Esophagus mucosa (tissue), 1 donor: ENCODE results near the gene IQCE. TPM values are rescaled to one million over a fixed set of nuclear protein-coding genes. Genes with fewer than 3 reads are reported as not detected.
"Not testable (repeated sequence)": the region's sequence is repeated elsewhere in the genome, so short reads cannot be mapped to it uniquely, and the experiment has no call there.

Source experiments
- ATAC-seq: fragments of 200-7000 bp; cut with Tn5 transposase; one replicate; pipeline ENCODE4 v1.9.1; 2020
- total RNA-seq: library from RNA; stranded (reverse); gene quantifications from one replicate; pipeline ENCODE4 v1.2.4, GENCODE V29; 2023
- donor health status: DM: yes; HTN: yes; CAD: no.

IQCE gene
- total RNA-seq, 1 donor from 2014 or later = 7.5 TPM

DNA sequence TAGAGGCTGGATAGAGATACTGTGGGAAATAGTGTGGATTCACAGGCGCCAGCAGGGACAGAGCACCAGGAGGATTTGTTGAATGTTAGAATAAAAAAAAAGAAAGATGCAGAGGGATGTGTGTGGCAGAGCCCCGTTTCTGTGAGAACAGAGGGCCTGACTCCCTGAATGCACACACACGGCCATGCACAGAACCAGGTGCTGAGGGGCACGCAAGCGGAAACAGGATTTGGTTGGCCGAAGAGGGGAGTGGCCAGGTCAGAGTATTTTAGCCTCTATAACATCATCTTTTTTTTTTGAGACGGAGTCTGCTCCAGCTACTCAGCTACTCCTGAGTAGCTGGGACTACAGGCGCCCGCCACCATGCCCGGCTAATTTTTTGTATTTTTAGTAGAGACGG is 21.9 kb downstream of the IQCE start:
- ATAC-seq = no peak

DNA sequence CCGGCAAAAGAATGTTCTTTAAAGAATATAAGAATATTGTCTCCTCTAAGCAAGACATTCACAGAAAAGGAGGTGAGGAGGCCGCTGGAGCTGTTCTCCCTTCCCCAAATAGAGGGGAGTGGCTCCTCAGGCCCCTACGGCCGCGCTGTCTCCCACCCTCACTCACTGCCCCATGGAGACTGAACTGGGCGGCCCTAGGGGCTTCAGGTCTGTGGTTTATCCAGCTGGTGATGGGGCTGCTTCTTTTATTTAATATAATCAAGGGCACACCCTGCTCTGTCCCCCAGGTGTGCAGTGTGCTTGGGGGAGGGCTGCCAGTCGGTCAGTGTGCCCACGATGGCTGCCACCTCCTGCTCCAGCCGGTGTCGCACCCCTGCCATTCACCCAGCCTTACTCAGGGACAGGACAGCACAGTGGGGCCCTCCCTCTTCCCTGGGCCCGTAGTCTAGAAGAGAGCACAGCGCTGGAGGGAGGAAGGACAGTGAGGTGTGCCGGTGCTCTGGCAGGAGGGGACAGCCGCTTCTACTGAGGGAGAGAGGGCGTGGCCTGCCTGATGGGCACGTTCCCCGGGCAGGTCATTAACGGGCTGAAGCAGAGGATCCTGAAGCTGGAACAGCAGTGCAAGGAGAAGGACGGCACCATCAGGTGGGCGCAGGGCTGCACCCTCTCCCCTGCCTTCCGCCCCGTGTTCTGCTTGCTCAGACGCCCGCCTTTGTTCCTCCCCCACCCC is 23.4 kb downstream of the IQCE start:
- ATAC-seq = peak; percentile 35

DNA sequence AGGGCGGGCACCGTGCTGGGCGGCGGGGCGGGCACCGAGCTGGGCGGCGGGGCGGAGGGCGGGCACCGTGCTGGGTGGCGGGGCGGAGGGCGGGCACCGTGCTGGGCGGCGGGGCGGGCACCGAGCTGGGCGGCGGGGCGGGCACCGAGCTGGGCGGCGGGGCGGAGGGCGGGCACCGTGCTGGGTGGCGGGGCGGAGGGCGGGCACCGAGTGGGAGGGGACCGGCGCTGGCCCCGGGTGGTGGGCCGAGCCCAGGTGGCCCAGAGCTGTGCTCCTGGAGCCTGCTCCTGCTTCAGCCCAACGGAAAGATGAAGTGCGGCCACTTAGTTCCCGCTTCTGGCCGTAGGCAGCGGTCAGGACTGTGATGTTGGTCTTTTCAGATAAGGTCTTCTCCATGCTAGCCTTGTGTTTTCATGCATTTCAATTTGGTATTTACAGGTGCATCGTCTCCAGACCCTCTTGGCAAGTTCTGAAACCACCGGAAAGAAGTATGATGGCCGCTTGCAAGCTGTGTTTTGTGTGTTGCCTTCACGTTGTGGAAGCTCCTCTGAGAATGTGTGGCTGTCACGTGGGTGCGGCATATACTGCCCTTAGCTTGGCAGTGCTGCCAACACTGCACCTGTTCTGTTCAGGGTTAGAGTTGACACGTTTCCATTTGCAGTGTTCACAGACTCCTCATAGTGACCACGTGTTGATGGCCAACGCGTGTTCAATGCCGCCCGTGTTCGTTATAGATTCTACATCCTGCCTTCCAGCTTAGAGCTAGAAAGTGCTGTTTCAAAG is 25.2 kb downstream of the IQCE start:
- no peak for ATAC-seq

DNA sequence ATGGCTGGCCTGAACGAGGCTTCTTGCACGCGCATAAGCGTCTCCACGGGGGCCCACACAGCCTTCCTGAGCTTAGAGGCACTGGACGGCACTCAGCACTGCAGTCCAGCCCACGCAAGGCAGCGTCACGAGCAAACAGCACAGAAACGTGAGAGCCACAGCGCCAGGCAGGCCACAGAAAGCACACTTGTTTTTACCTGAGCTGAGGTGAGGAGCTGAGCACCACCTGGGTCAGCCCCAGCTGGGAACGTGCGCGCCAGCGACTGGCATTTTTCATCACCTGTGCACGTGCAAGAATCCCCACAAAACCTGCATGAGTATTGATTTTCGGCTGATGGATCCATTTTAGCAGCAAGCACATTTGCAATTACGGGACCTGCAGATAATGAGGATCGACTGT is 26.7 kb downstream of the IQCE start:
- no peak for ATAC-seq

DNA sequence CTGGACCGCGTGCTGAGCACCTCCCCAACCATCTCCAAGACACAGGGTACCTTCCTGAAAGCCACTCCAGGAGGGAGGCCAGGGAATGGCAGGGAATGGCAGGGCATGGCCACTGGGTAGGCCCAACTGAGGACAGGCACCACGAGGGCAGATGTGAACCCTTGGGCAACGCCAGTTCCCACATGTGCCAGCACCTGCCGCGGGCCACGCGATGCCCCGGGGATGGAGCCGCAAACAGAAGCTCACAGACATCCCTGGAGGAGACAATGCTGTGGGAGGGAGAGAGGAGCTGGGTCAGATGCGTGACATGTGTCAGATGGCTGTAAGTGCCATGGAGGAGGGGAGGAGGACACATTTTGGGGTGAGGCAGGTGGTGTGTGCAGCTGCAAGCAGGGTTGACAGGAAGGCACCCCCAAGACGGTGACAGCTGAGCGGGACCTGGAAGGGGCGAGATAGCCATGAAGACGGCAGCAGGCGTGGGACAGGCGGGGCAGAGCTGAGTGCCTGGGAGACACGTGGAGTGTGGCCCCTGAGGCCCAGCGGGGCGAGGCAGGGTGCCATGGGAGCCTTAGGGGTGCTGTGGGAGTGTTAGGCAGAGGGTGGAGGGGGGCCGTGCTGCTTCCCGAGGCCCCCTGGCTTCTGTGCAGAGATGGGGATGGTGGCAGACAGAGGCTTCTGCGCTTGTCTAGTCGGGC is 27.7 kb downstream of the IQCE start:
- no peak for ATAC-seq

DNA sequence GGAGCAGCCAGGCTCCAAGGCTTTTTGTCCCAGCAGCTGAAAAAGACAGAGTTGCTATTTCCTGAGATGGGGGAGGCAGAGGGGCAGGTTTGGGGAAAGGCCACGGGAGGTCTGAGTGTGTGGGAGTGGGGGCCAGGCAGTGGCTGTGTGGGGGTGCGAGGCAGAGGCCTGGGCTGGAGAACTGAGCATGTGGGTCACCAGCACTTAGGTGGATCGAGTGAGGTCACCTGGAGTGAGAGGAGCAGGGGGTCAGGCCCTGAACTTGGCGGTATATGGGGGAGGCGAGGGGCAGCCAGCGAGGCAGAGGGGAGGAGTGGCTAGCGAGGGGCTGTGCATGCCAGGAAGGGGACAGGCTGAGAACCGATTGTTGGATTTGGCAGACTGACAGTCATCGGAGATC is 28.4 kb downstream of the IQCE start:
- ATAC-seq = no peak

DNA sequence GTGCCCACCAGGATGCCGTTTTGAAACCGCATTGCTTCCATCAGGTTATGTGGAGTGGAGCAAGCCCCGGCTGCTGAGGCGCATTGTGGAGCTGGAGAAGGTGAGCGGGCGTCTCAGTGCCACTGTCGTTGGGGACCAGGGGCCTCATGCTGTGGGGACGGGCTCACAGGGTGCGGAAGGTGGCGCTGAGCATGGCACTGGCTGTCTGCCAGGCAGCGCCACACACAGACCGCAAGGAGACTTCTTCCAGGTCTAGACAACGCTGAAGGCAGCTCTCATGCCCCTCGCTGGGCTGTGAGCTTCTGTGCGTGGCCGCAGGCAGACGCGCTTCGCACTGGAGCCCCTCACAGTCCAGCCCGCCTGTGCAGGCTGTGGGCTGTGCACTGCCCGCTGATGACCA is 29.0 kb downstream of the IQCE start:
- no peak for ATAC-seq

DNA sequence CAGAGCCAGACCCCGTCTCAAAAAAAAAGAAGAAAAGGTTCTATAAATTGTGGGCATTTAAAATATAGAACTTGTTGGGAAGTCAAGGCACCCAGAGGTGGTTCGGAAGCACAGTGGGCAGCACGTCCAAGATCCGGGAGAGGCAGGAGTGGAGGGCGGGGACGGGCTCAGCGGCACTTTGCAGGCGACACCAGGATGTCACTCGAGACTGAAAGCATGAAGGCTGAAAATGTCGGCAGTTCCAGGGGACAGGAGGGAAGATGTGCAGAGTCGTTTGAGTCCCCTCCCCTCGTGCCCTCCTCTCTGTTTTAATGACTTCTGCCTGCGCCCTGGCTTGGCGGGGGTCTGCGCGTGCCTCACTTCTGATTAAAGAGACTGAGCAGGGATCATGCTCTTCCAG is 30.6 kb downstream of the IQCE start:
- ATAC-seq = no peak

DNA sequence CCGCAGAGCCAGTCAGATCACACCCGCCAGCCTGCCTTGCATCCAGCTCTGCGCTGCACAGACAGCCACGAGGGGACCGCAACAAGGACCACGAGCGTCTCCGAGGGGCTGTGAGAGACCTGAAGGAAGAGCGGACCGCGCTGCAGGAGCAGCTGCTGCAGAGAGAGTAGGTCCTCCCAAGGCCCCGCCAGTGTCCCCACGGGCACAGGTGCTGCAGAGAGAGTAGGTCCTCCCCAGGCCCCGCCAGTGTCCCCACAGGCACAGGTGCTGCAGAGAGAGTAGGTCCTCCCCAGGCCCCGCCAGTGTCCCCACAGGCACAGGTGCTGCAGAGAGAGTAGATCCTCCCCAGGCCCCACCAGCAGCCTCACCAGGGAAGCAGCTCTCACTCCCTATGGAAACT is 31.2 kb downstream of the IQCE start:
- ATAC-seq = not testable (repeated sequence)

DNA sequence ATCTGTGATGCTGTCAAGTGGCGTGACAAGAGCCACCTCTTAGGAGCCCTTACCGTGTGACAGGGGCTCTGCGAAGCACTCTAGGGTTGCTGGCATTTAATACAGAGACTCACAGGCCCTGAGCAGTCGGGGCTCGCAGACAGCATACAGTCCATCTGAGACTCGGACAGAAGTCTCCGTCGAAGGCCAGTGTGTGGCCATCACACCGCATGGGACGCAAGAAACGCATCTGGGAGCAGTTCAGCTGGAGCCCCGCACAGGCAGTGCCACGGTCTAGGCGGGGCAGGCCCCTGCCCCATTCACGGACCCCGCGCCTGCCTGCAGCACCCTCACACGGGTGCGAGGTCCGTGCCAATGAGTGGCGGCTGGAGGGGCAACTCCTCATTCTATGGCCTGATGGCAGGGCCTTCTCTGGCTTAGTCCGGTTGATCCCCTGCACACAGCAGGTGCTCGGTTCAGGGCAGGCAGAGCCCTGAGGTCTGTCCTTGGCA is 33.6 kb downstream of the IQCE start:
- ATAC-seq = no peak

DNA sequence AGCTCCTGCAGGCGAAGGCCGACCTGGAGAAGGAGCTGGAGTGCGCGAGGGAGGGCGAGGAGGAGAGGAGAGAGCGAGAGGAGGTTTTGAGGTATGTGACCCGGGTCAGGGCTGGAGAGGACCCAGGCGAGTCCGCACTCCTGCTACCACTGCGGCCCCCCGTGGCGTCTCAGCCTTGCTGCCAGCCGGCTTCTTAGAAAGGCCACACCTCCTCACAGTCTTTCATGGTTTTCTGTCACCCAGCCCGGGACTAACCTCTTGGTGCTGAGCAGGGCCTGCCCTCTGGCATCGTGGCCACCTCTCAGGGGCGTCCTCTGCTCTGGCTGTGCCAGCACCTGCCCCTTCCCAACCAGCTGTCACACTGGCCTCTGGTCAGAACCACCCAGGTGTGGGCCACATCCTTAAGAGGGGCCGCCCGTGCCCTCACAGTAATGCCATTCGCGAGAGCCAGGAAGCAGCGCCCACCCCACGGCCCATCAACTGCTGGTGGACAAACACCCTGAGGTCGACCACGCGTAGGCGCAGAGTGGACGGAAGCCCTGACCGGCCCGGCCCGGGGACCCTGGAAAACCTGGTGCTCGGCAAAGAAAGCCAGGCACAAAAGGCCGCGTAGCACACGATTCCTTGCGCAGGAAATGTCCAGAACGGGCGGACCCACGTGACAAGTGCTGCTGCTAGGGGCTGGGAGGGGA is 34.4 kb downstream of the IQCE start:
- ATAC-seq = peak; percentile 23

DNA sequence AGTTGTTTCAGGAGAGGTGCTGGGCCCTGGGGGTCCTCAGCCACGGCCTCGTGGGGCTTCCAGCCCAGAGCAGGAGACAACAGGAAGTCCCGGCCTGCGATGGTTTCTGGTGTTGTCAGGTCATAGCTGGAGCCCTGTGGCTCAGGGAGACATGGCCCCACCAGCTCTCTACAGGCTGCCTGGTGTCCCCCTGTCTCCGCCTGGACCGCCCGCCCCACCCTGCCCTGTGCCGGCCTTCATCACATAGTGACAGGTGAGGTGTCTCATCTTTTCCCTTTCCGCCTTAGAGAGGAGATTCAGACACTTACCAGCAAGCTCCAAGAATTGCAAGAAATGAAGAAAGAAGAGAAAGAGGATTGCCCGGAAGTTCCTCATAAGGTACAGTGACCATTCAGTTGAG is 35.8 kb downstream of the IQCE start:
- ATAC-seq = no peak

DNA sequence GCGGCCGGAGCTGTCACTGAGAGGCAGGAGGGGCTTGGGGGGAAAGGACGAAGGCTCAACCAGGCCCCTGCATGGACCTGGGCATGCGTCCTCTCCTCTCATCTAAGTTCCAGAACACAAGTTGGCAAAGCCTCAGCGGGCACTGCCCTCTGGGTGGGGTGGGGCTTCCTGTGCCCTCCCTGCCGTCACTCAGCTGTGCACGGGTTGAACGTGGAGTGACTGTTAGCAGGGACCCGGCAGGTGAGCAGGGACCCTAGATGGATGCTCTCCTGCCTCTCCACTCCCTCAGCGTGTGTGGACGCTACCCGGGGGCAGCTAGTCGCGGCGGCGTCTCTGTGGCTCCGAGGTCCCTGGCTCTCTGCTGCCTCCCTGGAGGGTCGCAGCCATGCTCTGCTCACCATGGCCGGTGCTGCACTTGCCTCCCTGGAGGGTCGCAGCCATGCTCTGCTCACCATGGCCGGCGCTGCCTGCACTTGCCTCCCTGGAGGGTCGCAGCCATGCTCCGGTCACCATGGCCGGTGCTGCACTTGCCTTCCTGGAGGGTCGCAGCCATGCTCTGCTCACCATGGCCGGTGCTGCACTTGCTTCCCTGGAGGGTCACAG is 36.6 kb downstream of the IQCE start:
- ATAC-seq = no peak

DNA sequence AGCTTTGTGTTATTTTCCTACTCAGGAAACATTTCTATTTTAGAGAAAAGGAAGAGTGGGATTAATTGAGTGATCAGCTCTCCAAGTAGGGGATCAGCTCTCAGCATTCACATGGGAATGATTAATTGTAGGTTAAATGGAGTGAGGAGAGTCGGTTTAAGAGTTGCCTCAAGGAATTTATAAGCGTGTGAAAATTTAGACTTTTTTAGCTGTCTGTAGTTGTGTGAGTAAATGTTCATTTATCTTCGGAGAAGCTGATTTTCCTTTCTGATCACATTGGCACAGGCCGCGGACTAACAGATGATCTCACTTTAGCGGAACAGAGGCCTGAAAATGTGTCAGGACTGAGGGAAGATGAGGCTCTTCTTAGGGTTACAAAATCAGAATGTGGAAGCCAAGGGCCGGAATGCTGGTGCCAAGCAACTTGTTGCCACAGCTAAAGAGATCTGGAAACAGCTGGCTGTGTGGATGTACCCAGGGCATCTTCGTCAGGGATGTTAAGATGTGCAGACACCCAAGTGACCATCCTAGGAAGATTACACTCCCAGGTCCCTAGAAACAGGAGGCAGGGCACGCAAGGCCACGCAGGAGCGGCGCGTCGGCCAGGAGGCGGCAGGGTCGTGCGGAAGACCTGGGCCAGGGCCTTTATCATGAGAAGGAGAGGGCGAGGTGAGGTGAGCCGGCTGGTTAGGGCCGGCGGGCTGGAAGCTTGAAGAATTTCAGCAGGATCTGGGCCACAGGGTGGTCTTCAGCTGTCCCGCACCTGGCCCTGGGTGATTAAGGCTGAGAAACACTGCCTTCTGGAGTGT is 37.9 kb downstream of the IQCE start:
- no peak for ATAC-seq

DNA sequence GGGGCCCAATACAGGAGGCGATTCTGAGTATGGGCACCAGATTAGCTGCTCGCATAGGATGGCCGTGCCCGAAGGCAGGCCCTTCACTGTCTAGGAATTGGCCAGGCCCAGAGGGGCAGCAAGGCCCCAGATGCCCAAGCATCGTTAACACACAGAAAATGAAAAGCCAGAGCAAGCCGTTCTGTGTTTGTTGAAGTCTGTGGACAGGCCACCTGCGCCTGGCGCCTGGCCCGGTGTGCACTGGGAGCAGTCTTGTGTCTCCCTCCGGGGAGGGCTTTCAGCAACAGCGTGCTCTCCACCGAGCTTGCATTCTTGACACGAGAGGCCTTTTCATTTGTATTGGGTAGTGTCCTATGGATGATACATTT is 38.5 kb downstream of the IQCE start:
- no peak for ATAC-seq

DNA sequence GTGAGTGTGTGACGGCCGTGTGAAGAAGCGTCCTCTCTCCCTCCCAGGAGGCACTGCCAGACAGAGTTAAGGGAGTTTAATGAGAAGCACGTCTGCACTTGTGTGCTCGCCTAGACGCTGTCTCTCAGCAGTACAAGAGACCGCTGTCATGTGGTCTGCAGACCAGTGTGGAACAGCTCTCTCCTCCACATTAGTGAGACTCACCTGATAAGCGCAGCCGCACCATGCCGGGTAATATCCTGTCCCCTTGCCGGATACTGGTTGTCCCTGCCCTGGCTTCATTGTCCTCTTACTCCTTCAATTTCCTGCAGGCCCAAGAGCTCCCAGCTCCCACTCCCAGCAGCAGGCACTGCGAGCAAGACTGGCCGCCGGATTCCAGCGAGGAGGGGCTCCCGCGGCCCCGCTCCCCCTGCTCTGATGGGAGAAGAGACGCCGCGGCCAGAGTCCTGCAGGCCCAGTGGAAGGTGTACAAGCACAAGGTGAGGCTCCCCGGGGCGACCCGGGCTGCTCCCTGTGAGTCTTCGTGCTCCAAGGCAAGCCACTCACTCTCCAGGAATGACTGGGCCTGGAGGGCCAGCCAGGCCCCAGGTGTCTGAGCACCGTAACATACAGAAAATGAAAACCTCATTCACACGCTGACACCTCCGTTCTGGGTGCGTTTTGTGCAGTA is 39.5 kb downstream of the IQCE start:
- ATAC-seq = no peak

DNA sequence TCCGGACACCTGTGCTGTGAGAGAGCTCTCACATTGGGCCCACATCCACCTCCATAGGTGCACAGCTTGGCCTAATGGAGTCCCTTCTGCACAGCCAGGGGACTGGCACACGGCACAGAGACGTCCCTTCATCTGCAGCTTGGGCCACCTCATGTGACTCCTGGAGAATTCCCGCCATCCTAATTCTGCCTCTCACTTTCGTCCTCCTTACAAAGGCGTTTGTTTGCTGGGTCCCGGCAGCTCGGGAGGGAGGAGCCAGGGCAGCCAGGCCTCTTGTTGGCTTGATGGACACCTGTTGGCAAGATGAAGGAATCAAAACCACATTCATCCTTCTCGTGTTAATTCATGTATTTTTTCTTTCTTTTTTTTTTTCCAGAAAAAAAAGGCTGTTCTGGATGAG is 42.3 kb downstream of the IQCE start:
- no peak for ATAC-seq

DNA sequence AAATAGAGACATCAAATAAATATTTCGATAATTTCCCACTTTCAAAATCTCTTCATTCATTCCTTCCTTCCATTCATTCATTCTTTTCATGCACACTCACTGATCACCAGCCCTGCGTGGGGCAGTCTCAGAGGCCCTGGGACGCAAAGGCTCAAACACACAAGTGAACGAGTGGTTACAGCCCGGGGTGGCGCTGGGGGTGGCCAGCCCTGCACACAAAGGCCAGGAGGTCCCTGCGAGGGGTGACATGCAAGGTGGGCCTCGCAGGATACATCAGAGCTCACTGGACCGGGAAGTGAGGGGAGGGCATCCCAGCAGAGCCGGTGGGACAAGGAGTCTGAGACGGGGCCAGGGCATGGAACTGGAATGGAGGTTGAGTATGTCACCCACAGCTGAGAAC is 43.1 kb downstream of the IQCE start:
- ATAC-seq = no peak

DNA sequence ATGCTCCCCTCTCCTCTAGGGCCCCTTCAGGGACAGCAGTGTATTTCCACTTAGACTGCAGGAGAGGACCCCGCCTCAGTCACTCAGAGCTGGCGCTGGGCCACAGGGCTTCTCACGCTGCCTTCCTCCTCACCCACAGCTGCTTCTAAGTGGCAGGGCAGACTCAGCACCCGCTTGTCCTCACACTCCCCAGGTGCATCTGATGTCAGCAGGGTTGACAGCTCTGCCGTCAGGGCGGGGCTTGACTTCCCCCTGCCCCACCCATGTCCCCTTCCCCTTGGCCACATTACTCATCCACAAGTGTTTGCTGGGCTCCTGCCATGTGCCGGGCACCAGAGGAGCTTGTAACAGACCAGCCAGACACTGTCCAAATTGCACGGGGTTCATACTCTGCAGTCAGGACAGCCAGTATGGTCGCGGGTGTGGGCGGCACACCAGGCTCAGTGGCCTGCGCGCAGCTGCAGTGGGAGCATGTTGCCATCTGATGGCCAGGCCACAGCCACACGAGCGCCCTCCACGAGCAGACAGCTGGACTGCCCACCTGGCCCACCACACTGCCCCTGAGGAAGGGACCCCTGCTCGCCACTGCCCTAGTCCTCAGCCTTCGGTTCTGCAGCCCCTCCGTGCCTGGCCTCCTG is 43.7 kb downstream of the IQCE start:
- peak; percentile 12 for ATAC-seq
